ENCODE data around the gene BAHCC1. TPM values are rescaled to one million over a fixed set of nuclear protein-coding genes. Genes with fewer than 3 reads are reported as not detected.

BAHCC1 gene
- total and polyA plus RNA-seq, 9 of the 15 experiments (the other 6 are each of a cell fraction or from before 2014, with no cell fraction given): 0.14 to 26.9 (median 5.0) TPM

- TF ChIP-seq YY1 (IDR thresholded peaks at IDR 0.05; ENCODE audit: borderline replicate concordance in 1 of 3, control insufficient read depth in 1 of 3, extremely low read depth in 1 of 3, insufficient read depth in 3 of 3, insufficient read length in 1 of 3, insufficient replicate concordance in 2 of 3, low read depth in 1 of 3, low read length in 2 of 3): peak in 1 of 3 experiments; percentile 19
- TF ChIP-seq CCNT2 (IDR thresholded peaks at IDR 0.05; ENCODE audit: borderline replicate concordance, extremely low read depth, insufficient read length, low read depth, low read length): peak; percentile 79
- TF ChIP-seq ZBTB11 (CRISPR knock-in tag; IDR thresholded peaks at IDR 0.05): peak in 1 of 3 experiments; percentile 11; a peak in 1 of 6 replicates
- TF ChIP-seq CHD7 (IDR thresholded peaks at IDR 0.05; ENCODE audit: low read depth, low read length): peak; percentile 39
- TF ChIP-seq ZBTB8A (IDR thresholded peaks at IDR 0.05; ENCODE audit: partially characterized antibody): no peak
- no peak for TF ChIP-seq NR2C1 (IDR thresholded peaks at IDR 0.05)
- TF ChIP-seq NR2C1 (tag; IDR thresholded peaks at IDR 0.05): no peak
- no peak for TF ChIP-seq PKNOX1 (IDR thresholded peaks at IDR 0.05)
Measured at GRCh38 chr17:81511804-81512561, 116.7 kb downstream of the BAHCC1 start (continued).
